GM19351 (cell line): Measurements from ENCODE around the gene PTBP3.
"Not testable (repeated sequence)": the region's sequence is repeated elsewhere in the genome, so short reads cannot be mapped to it uniquely, and the experiment has no call there.

Experiments used
- ATAC-seq: cut with Tn5 transposase; IDR thresholded peaks from one replicate; pipeline ENCODE4 v1.9.1; 2021; ENCODE audit warnings: mild to moderate bottlenecking, moderate library complexity; ENCODE audit not compliant: unreplicated experiment

PTBP3 gene

DNA sequence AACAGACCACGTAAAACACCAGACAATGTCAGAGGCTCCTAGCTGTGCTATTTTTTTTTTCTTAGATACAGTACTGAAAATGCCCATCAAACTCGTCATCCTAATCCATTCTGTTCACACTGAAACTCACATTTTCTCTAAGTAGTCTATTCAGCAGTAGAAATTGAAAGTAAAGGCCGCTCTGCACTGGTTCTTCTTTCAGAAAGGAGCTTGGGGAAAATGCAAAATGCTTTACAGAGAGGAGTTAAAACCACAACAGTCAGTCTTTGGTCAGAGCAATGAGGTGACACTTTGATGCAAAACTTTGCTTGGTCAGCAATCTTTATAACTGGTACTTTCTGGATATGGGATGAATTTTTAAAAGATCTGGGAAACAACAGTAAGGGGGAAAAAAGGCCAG is 114.5 kb downstream of the PTBP3 start:
- peak; percentile 98 for ATAC-seq

DNA sequence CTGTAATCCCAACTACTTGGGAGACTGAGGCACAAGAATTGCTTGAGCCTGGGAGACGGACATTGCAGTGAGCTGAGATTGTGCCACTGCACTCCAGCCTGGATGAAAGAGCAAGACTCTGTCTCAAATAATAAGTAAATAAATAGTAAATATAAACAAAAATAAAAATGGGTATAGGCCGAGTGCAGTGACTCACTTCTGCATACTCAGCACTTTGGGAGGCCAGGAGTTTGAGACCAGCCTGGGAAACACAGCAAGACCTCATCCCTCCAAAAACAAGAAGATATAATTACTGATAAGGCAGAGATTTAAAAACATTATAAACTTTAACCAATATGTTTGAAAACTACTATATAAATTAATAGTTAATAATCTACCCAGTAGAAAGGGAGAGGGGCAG is 120.5 kb downstream of the PTBP3 start:
- no peak for ATAC-seq

DNA sequence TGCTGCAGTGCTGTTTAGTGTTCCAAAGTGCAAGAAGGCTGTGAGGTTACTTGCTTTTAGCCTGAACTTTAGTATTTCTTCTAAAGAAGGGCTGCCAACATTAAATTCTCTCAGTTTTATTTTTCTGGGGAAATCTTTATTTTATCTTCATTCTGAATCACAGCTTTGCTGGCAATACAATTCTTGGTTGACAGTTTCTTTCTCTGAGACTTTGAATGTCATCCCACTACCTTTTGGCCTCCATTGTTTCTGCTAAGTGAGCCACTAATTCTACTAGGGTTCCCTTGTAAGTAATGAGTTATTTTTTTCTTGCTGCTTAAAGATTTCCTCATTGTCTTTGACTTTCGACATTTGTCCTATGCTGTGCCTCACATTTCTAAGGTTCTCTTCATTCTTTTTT is 126.0 kb downstream of the PTBP3 start:
- no peak for ATAC-seq

DNA sequence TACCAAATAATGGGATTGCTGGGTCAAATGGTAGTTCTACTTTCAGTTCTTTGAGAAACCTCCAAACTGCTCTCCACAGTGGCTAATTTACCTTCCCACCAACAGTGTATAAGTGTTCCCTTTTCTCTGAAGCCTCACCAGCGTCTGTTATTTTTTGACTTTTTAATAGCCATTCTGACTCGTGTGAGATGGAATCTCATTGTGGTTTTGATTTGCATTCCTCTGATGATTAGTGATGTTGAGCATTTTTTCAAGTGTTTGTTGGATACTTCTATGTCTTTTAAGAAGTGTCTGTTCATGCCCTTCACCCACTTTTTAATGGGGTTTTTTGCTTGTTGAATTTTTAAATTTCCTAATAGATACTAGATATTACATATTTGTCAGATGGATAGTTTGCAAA is 129.9 kb downstream of the PTBP3 start:
- ATAC-seq: no peak

DNA sequence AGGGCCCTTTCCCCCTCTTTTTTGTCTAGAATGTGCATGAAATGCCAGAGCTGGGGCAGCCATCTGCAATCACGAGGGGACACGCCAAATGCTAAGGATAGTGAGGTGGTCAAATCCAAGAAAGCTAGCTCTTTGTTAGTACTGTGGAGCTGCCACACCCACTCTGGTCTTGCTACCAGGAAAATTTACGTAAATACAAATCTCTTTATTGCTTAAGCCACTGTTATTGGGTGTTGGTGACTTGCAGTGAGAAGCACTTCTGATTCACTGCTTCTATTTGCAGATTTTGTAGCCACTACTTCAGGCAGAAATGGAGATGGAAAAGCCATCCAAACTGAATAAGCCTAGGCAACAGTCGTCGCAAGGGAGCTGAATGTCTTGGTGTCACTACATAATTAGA is 132.7 kb downstream of the PTBP3 start:
- no peak for ATAC-seq

DNA sequence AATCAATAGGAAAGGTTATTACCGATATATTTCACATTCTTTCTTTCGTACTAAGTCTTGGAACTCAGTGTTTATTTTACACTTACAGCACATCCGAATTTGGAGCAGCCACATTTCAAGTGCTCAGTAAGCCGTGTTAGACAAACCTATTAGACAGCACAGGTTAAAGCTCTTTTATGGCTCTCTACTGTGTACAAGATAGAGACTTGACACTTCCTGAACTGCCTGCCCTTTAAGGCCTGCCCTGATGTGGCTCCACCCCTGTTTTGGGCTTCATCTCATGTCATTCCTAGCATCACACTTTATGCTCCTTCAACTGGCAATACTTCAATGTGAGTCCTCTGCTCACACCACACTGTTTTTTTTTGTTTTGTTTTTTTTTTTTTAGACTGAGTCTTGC is 134.8 kb downstream of the PTBP3 start:
- no peak for ATAC-seq

DNA sequence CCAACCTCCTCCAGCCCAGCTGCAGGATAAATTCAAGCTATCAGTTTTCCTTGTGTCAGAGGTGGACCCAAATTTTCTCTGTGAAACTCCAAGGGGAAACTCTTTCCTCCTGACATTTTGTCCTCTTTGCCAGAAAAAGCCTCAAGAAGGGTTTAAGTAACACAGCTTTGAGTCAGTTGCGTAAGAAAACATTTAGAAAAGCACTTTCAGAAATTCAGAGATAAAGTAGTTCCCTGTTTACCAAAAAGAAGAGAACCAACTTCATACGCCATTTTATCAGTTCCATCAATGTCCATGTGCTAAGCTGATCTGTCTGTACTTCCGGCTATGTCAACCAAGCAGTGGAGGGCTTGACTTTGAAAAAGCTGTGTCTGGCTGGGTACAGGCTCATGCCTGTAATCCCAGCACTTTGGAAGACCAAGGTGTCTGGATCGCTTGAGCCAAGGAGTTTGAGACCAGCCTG is 138.4 kb downstream of the PTBP3 start:
- ATAC-seq: no peak

DNA sequence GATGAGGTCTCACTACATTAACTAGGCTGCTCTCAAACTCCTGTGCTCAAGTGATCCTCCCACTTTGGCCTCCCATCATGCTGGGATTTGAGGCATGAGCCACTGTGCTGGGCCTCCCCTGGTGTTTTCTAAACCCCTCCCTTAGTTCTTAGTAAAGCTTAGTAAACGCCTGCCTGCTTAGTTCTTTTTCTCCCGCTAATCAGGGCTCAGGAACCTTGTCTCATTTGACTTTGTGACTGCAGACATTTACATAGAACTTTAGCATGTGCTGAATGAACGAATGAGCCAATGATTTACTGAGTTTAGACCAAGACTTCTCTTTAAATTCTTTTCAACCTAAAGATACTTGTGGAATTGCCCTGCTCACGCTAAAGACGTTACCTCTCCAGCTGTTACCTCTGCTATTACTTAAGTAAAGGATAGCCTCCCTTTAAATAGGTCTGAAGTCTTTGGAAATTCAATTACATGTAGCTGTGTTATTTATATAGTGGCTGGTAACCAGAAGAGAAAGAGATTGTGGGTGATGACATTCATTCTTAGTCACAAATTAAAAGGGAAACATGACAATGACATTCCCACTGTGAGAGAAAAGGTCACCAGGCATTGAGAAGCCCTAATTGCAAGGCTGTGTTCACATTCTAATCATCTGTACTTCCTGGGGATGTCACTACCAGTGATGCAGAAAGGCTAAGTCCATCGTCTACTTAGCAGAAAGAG is 139.7 kb downstream of the PTBP3 start:
- ATAC-seq: no peak

DNA sequence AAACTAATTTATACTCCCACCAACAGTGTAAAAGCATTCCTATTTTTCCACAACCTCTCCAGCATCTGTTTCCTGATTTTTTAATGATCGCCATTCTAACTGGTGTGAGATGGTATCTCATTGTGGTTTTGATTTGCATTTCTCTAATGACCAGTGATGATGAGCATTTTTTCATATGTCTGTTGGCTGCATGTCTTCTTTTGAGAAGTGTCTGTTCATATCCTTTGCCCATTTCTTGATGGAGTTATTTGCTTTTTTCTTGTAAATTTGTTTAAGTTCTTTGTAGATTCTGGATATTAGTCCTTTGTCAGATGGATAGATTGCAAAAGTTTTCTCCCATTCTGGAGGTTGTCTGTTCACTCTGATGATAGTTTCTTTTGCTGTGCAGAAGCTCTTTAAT is 143.1 kb downstream of the PTBP3 start:
- not testable (repeated sequence) for ATAC-seq

DNA sequence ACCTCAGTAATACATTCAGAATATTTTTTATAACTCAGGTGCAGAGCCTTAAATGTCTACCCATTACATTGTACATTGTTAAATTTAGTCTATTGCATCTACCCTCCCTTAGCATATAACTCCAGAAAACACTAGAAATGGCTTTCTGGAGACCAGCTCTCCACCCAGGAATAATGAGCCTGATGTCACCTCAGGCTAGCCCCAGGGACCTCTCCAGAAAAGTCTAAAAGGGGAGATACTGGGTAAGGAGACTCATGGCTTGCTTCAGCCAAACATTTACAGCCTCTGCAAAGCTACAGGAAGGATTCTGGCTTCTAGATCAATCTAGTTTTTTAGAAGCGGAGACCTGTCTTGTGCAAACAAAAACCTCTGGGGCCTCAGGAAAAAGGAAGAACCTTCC is 144.5 kb downstream of the PTBP3 start:
- ATAC-seq: no peak

DNA sequence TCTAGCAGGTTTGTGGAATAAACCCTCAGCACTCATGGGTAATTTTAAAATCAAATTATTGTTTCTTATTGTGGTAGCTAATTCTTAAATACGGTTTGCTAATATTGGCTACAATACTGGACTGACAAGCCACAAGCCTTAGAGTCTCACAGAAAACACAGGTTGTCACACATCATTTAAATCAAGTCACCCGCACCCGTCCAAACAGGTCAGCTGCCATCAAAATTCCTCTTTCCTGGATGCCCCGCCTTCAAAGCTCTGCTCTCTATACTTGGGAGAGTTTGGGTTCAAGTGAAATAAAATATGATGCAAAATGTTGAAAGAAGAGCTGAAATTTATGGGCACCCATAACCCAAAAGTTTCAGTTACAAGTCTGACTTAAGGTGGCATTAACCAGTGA is 146.0 kb downstream of the PTBP3 start:
- ATAC-seq: no peak

DNA sequence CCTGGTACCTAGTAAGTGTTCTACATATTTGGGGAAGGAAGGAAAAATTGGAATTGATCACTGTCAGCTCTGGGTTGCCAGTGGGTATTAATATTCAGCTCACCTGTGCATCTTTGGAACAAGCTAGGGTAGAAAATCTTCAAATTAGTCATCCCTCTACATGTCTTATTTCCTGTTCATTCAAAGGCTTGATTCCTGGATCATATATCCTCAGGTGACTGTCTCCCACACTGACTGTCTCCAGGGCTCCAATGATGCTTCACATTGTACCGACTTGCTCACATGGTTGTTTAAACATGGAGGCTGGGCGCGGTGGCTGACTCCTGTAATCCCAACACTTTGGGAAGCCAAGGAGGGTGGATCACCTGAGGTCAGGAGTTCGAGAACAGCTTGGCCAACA is 146.7 kb downstream of the PTBP3 start:
- ATAC-seq: no peak

DNA sequence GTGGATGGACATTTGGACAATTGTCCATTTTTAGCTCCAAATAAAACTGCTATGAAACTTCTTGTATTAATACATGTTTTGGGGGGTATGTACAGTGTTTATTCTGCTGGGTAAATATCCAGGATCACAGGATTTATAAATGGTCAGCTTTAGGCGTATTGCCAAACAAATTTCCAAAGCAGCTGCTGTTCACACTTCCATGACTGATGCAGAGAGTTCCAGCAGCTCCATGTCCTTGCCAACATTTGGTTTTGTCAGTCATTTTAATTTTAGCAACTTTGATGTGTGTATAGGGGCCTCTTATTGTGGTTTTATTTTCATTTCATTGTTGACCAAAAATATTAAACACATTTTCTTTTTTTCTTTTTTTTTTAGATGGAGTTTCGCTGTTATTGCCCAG is 148.5 kb downstream of the PTBP3 start:
- ATAC-seq: no peak

DNA sequence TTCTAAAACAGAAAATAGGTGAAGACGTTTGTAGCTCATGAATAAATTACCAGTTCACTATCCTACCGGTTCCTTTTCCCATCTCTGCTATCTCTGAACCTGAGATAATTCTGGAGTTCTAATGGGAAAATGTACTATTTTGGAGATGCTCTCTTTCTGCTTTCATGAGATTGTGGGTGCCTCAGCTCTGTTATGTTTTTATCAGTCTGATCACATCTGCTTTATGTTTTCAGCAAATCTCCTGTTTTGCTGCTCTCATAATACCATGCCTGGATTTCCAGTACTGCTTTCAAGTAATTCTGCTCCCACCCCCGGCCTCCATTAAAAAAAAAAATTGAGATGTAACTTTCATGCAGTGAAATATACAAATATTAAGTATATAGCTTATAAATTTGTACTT is 149.2 kb downstream of the PTBP3 start:
- ATAC-seq: no peak

DNA sequence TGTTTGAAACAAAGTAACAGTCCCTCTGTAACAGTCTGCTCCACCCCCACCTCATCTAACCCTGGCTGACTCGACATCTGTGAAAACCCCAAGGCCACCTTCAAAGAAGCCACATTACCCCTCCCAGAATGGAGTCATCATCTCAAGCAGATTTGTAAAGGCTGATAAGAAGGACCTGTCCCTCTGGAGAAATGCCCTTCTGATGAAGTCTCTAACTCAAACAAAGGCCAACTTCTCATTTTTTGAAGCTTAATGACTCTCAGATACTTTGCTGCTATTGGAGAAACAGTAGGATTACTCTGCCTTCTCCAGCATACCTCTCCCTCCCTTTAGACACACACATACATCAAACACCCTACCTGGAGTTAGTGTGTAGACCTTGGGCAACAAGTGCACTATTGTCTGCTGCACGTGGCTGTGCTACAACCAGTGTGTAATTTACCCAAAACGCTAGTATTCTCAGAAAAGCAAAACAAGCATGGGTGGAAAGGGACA is 153.0 kb downstream of the PTBP3 start:
- ATAC-seq: no peak

DNA sequence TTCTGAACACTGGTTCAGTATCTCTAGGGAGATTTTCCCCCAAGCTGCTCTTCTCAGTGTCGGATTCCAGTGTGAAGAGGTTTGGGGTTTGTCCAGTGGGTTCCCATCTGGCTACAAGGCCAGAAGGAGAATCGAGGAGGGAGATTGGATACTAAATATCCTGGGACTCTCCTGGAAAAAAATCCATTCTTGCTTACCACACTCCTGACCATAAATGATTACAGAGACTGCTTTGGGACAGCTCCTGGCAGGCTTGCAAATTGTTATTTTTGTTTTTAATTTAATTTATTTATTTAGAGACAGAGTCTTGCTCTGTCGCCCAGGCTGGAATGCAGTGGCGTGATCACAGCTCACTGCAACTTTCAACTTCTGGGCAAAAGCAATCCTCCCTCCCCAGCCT is 153.6 kb downstream of the PTBP3 start:
- no peak for ATAC-seq

DNA sequence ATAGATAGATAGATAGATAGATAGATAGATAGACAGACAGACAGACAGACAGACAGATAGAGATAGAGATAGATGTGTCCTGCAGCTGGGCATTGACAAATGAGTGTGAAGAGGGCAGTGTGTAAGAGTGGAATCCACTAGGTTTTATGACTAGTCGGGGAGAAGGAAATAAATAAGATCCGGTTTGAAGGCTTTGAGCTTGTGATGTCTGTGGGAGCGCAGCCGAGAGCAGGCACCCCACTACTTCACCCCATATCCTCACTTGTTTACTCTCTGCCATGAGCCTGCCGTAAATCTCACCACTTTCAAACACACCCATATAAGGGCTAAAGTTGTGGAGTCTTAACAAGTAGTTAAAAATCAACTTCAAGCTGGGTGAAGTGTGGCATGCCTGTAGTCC is 156.9 kb downstream of the PTBP3 start:
- no peak for ATAC-seq

DNA sequence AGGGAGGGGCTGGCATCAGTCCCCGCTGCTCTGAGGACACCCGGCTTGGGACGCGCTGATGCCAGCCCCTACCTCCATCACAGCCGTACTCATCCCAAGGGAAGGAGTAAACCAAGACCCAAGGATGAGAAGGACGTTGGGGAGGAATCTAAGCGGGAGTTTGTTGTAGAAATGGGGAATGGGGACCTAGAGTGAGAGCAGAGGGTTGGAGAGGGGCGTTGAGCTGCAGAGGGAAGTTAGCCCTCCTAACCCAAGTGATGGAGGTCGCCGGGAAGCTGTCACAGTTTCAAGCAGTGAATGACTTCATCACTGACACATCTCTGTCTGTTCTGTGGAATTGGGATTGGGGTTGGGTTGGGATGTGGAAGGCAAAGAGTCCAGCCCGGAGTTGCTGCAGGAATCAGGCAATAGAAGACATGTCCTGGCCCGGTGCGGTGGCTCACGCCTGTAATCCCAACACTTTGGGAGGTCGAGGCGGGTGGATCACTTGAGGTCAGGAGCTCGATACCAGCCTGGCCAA is 157.6 kb downstream of the PTBP3 start:
- ATAC-seq: no peak

DNA sequence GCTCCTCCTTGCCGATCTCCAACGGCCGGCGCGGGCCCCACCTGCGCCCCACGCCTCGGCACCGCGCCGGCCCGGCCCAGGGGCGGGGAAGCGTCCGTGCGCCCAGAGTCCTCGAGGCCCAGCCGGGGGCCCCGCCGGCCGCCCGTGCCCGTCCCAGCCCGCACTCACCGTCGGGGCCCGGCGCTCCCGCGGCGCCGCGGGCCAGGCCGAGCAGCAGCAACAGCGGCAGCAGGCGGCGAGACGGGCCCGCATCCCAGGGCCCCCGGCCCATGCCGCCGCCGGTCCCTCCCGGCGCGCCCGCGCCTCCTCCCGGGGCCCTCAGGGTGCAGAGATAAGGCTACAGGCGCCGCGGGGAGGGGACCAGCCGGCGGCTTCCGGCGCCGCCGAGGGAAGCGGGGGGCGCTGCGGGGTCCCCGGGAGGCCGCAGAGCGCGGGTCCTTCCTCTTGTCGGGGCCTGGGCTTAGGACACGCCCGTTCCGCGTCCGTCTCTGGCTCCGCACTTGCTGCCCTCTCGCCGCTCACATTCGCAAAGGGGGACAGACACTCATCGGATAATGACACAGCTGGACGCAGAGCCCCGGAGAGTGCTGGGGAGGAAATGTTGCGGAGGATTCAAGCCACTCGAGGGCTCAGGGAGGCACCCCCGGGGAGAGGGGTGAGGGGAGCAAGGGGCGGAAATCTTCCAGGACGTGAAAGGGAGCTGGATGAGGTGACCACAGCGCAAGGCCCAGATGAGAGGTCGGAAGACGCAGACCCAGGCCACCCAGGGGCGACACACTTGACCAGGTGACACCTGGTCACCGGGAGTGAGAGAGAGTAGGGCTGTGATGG is 158.2 kb downstream of the PTBP3 start, which contains the start of gene SUSD1:
Gene SUSD1, minus strand, starts transcription at position 333 of the 831 bp plus-strand sequence. Its CDS starts 62 bp downstream, at position 271.
- peak; percentile 51 for ATAC-seq

DNA sequence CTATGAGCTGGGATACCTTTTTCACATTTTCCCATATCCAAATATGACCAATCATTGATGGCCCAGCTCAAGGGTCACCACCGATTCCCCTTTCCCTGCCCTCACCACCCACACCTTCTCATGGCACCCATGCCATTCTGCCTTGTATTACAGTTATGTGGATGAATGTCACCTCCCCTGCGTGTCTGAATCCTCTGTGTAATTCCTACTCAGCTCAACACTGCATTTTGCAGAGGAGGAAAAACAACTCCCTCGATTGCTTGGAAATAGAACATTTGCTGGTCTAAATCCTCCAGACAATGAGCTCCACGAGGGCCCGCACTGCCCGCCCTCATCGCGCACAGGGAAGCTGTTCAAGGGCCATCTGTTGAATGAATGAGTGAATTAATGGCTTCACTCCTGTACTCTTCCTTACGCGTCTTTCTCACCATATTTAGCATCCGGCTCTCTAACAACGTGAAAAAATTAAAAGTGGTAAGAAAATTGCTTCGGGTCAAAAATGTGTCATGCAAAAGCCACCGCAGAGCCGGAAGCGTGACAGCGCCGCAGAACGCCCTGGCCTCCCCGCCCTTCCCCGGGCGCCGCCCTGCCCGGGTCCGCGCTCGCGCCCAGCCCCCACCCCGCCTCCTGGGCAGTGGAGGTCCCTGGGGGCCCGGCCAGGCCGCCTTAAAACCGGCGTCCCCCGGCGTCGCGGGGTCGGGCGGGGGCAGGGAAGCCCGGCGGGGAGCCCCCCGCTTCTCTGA is 159.0 kb downstream of the PTBP3 start:
- ATAC-seq: peak; percentile 84
